GM10266 (cell line): ENCODE data around the gene PPDPF.

Experiments
- DNase-seq: peaks from one replicate; pipeline ENCODE4 v3.0.0; 2012; ENCODE audit errors: extremely low spot score
- TF ChIP-seq, protein P1 (sequence below): IDR thresholded peaks from 2 replicates; pipeline ENCODE4 v1.5.1; 2012; ENCODE audit warnings: mild to moderate bottlenecking, low read depth; ENCODE audit not compliant: control insufficient read depth, insufficient read depth; ENCODE audit errors: missing control alignments

Gene PPDPF

DNA sequence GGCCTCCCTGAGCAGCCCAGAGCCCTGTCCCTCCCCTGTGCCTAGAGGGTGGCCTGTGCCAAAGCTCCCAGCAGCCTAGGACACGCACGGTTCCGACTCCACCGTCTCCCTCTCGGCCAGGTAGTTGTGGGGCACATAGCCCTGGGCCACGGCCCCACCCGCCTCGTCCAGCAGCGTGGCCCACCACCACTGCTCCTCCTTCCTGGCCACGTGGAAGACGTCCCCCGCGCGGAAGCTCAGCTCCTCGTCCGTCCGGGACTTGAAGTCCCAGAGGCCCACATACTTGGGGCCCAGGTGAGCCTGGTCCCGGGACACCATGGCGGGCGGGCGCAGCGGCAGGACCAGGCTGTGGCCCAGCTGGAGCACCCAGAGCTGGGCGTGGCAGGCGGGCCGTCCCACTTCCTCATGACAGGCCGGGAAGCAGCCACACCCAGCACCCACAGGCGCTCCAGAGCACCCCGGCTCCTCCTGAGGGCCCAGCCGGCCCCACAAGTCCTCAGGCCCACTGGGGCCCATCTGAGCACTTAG lies 16.5 kb downstream of the PPDPF start, which contains the start of gene PTK6:
TSS of gene PTK6 (minus strand) at position 380 of the 528 bp plus-strand sequence. CDS start at position 318, 62 bp downstream.
- TF ChIP-seq, protein P1, sequence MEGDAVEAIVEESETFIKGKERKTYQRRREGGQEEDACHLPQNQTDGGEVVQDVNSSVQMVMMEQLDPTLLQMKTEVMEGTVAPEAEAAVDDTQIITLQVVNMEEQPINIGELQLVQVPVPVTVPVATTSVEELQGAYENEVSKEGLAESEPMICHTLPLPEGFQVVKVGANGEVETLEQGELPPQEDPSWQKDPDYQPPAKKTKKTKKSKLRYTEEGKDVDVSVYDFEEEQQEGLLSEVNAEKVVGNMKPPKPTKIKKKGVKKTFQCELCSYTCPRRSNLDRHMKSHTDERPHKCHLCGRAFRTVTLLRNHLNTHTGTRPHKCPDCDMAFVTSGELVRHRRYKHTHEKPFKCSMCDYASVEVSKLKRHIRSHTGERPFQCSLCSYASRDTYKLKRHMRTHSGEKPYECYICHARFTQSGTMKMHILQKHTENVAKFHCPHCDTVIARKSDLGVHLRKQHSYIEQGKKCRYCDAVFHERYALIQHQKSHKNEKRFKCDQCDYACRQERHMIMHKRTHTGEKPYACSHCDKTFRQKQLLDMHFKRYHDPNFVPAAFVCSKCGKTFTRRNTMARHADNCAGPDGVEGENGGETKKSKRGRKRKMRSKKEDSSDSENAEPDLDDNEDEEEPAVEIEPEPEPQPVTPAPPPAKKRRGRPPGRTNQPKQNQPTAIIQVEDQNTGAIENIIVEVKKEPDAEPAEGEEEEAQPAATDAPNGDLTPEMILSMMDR: no peak
- DNase-seq: peak; percentile 78

DNA sequence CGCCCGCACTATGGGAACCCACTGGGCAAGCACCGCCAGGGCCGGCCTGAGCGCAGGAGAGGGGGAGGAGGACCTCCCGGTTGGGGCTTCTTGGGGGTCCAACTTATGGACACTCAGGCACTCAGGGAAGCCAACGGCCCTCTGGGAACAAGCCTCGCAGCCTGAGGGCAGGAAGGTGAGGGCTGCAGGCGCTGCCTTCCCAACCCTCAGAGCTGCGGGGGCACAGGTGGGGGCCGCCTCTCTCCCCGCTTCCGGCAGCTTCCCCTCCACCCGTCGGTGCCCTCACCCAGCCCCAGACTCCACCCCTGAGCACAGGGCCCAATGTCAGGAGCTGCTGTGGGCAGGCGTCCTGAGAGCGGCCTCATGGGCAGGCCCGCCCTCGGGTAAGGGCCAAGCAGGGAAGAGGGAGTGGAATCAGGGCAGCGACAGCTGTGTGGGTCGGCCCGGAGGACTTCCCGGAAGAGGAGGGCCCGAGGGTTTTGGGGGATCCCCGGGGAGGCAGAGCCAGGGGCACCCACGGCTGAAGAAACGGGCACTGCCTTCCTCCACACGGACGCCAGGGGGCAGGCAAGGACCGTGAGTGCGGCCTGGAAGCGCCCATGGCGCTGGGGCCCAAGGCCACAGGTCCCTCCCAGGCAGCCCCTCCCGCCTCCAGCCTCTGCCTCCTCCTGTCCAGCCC lies 17.1 kb downstream of the PPDPF start:
- peak; percentile 100 for DNase-seq
- TF ChIP-seq, protein P1: peak; percentile 98

DNA sequence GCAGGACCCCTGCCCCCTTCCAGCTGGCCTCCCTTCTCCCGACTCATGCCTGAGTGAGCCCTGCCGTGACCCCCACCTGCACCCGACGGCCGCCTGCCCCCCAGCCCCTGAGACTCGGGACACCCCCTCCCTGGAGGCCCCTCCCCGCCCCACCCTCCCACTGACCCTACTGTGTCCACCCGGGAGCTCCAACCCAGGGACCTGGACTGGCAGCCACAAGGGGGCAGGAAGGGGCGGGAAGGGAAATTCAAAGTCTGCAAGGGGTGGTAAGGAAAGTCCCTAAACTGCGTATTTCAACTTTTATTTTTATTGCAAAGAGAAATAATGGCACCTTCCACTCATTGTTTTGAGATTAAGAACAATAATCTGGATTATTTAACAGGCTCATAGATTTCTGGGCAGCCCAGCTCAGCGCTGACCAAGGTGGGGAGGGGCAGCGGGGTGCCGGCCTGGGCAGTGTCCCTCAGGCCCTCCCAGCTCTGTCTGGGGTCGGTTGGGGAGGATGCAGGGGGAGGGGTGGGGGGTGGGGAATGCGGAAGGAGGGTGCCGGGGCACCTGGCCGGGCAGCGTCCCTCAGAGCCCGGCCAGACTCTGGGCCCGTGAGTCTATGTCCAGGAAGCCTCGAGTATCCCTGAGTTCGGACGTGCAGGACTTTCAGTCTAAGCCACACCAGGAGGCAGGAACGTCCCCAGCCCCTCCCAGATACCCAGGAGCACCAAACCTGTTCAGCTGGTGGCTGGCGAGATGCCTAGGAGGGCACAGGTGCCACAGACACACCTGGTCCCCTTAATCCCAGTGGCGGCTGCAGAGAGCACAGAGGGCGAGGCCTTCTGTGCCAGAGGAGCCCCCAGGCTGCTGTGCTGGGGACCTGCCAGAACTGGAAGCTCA lies 17.9 kb downstream of the PPDPF start:
- peak; percentile 76 for DNase-seq
- TF ChIP-seq, protein P1: peak; percentile 22

DNA sequence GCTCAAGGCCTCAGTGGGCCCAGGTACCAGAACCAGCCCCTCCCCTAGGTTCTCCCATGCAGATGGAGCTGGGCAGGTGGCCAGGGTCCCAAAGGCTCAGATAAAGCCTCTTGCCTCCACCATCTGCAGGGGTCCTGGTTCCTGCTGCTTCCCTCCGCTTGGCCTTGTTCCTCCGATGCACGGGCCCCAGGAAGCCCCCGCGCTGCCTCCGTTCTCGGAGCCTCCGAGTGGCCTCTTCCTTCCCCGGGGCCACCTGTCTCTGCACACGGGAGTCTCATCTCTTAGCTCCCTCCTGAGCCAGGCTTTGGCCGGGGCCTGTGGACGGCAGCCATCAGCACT lies 18.5 kb downstream of the PPDPF start:
- TF ChIP-seq, protein P1: no peak
- no peak for DNase-seq

DNA sequence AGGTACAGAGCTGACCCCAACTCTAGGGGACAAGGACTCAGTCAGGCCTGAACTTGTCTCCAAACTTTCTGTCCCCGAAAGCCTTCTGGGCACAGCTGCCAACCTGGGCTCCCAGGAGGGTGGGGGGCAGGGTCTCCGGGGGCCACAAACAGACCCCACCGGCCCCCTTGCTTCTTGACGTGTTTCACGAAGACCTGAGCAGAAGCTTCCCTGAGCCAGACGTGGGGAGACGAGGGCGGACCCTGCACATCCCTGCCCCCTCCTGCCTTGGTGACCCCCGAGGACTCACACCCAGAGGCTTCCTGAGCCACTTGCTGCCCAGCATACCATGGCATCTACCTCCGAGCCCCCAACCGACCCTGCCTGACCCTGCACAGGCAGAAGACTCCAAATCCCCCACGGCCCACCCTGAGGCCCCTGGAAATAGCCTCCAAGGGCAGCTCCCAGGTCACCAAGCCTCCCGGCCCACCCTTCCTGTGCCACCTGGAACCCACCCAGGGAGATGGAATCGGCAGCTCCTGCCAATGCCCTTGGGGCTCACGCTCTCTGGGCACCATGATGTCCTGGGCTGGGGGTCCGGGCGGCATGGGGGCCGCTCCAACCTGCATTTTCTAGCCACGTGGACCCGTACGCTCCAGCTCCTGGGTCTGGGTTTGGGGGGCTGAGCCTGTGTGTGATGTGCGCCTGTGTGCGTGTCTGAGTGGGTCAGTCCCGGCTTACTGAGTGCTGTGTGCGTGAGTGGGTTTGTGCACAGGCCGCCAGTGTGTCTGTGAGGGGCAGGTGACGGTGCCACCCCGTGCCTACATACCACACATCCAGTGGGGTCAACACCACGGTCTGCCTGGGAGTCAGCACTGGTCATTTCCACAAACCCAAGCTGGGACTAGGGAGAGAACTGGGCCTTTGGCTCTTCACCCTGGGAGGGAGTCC lies 19.1 kb downstream of the PPDPF start:
- no peak for DNase-seq
- TF ChIP-seq, protein P1: no peak

DNA sequence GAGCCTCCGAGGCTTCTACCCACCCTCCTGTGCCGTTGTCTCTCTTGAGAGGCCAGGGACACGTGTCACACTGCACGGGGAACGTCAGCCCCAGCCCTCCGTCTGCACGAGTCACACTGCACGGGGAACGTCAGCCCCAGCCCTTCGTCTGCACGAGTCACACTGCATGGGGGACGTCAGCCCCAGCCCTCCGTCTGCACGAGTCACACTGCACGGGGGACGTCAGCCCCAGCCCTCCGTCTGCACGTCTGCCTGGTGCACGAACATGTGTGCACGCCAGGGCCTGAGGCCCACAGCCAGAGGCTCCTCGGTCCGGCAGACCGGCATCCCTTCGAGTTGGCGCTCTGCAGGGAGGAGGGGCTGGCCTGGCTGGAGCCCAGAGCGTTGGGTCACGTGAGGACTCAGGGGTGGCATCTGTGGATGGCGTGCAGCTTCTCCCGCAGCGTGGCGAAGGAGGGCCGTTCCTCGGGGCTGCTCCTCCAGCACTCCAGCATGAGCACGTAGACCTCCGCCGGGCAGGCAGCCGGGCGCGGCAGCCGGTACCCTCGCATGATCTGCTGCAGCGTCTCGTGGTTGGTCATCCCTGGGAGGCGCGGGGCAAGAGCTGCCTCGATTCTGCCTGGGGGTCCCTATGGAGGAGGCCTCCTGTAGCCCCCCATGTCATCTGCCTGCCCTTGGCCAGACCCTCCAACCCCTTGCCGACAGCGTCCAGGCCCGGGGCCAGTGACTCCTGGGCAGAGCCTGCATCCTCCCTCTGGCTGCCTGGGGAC lies 20.0 kb downstream of the PPDPF start:
- TF ChIP-seq, protein P1: no peak
- DNase-seq: no peak
